Stimulated activated CD8-positive, alpha-beta memory T cell treated with anti-CD3 and anti-CD28 coated beads, Interleukin-12 subunit alpha, Interleukin-12 subunit beta, amount 100 ng/mL, for 4 hours (primary cell): ENCODE measurements around the gene OR1F1.
"Not testable (repeated sequence)": the region's sequence is repeated elsewhere in the genome, so short reads cannot be mapped to it uniquely, and the experiment has no call there.

Experiments
- DNase-seq: peaks from one replicate; pipeline ENCODE4 v3.0.0-alpha.2; 2020; ENCODE audit warnings: low read depth

Gene OR1F1

GRCh38 chr16:3173892-3174617 lies 13.9 kb upstream of the OR1F1 start:
- DNase-seq, result no peak

- no peak for DNase-seq
Measured at GRCh38 chr16:3174618-3175148, 13.3 kb upstream of the OR1F1 start.

GRCh38 chr16:3175157-3176093 lies 12.6 kb upstream of the OR1F1 start:
- DNase-seq, result no peak

- DNase-seq, result no peak
Measured at GRCh38 chr16:3179651-3180050, 8.4 kb upstream of the OR1F1 start.

GRCh38 chr16:3180445-3180878 lies 7.5 kb upstream of the OR1F1 start:
- no peak for DNase-seq

- not testable (repeated sequence) for DNase-seq
Measured at GRCh38 chr16:3182293-3182607, 5.8 kb upstream of the OR1F1 start.

- DNase-seq, result no peak
Measured at GRCh38 chr16:3182608-3183444, 5.2 kb upstream of the OR1F1 start.

GRCh38 chr16:3183445-3184139 lies 4.4 kb upstream of the OR1F1 start:
- no peak for DNase-seq

GRCh38 chr16:3186946-3187690 lies 886 bp upstream of the OR1F1 start:
- DNase-seq, result no peak

- no peak for DNase-seq
Measured at GRCh38 chr16:3188675-3188924, 596 bp downstream of the OR1F1 start.

- DNase-seq, result no peak
Measured at GRCh38 chr16:3188925-3189825, 1.2 kb downstream of the OR1F1 start.

GRCh38 chr16:3189869-3190268 lies 1.9 kb downstream of the OR1F1 start:
- no peak for DNase-seq

- DNase-seq, result no peak
Measured at GRCh38 chr16:3190949-3191353, 2.9 kb downstream of the OR1F1 start.

GRCh38 chr16:3192476-3193019 lies 4.5 kb downstream of the OR1F1 start:
- no peak for DNase-seq

GRCh38 chr16:3193221-3194212 lies 5.5 kb downstream of the OR1F1 start:
- no peak for DNase-seq

GRCh38 chr16:3194792-3195191 lies 6.8 kb downstream of the OR1F1 start:
- DNase-seq, result no peak

GRCh38 chr16:3195975-3196374 lies 8.0 kb downstream of the OR1F1 start:
- DNase-seq, result no peak

GRCh38 chr16:3197694-3198333 lies 9.8 kb downstream of the OR1F1 start:
- DNase-seq, result not testable (repeated sequence)
